K562 (cell line): ENCODE measurements around the gene TRMT2A. TPM values are rescaled to one million over a fixed set of nuclear protein-coding genes. Genes with fewer than 3 reads are reported as not detected.

Source experiments
- ATAC-seq: fragments of 200-7000 bp; cut with Tn5 transposase; 3 replicates; pipeline ENCODE4 v1.9.1; 2020; ENCODE audit warnings: moderate library complexity
- BruUV-seq: library from RNA; stranded (reverse); fragments of 400-500 nt; replicated peaks from 2 replicates; lab custom pipeline; 2021; lab: Mats Ljungman, UMichigan
- CTCF ChIA-PET: fragments of 300-600 bp; formaldehyde crosslinking; extraction: SDS; loops from one replicate; lab custom pipeline; 2021; ENCODE audit warnings: low intra/inter-chr PET ratio; lab: Yijun Ruan, JAX
- POLR2A ChIA-PET: fragments of 300-600, 350-650 bp; sonication (Branson Sonifier 250); formaldehyde crosslinking; extraction: SDS; loops from one replicate; lab custom pipeline; 2021; ENCODE audit warnings: antibody characterized with exemption, inconsistent platforms; lab: Yijun Ruan, JAX
- DNase-seq, 4 experiments: peaks; one replicate each; pipeline versions ENCODE4 v3.0.0 to v3.0.0-alpha.2; 2011 to 2018; ENCODE audit warnings: low spot score in 3 of 4, mixed read lengths in 3 of 4; ENCODE audit errors: extremely low read depth in 1 of 4
- FAIRE-seq: peaks from 2 replicates; lab custom pipeline; 2011; peaks lifted over from hg19 to GRCh38; lab: Jason Lieb, UNC
- H2AFZ ChIP-seq: 2 replicates; pipeline ENCODE4 v1.6.0; 2011; ENCODE audit warnings: low read depth, low read length, control low read depth, inconsistent platforms
- H3K27ac ChIP-seq: fragments of 200-600 bp; 3 replicates; pipeline ENCODE4 v1.8.0; 2011; ENCODE audit warnings: low read depth, mild to moderate bottlenecking, control low read depth, inconsistent platforms, low read length, moderate library complexity, mixed read lengths; ENCODE audit errors: extremely low read depth
- H3K27me3 ChIP-seq, 2 experiments: fragments of 300-600 bp in 1 of 2; 2 replicates in 1 of 2; 3 replicates in 1 of 2; pipeline versions ENCODE4 v1.6.0 to v1.8.0; 2011; ENCODE audit warnings: inconsistent platforms in 2 of 2, low read length in 2 of 2, mild to moderate bottlenecking in 1 of 2, mixed read lengths in 1 of 2, moderate library complexity in 1 of 2; ENCODE audit not compliant: control insufficient read depth in 2 of 2, insufficient read depth in 2 of 2
- H3K36me3 ChIP-seq: fragments of 300-600 bp; 3 replicates; pipeline ENCODE4 v1.8.0; 2011; ENCODE audit warnings: mild to moderate bottlenecking, low read length, inconsistent platforms; ENCODE audit not compliant: control insufficient read depth, insufficient read depth
- H3K4me1 ChIP-seq, 2 experiments: fragments of 200-600 bp in 1 of 2; replicated peaks in 1 of 2; 2 replicates in 1 of 2; 3 replicates in 1 of 2; pipeline versions ENCODE4 v1.5.1 to v1.8.0; 2011; ENCODE audit warnings: inconsistent platforms in 2 of 2, low read length in 2 of 2, mild to moderate bottlenecking in 1 of 2, mixed read lengths in 1 of 2, moderate library complexity in 1 of 2; ENCODE audit not compliant: control insufficient read depth in 2 of 2, insufficient read depth in 2 of 2
- H3K4me2 ChIP-seq: 2 replicates; pipeline ENCODE4 v1.6.1; 2011; ENCODE audit warnings: low read length, control low read depth, inconsistent platforms, mixed read lengths; ENCODE audit not compliant: insufficient read depth
- H3K4me3 ChIP-seq: fragments of 200-600 bp; sonication (generic), shearing (Covaris generic); 2 replicates; pipeline ENCODE4 v1.5.1; 2016; ENCODE audit warnings: control low read depth, inconsistent platforms
- H3K79me2 ChIP-seq: fragments of 200-600 bp; 3 replicates; pipeline ENCODE4 v1.8.0; 2011; ENCODE audit warnings: low read length, inconsistent platforms; ENCODE audit not compliant: control insufficient read depth, insufficient read depth
- H3K9ac ChIP-seq, 2 experiments: 2 replicates each; pipeline versions ENCODE4 v1.6.0 to v1.6.1; 2011; ENCODE audit warnings: low read depth in 2 of 2, low read length in 2 of 2, control low read depth in 1 of 2, inconsistent platforms in 1 of 2, mild to moderate bottlenecking in 1 of 2, mixed read lengths in 1 of 2; ENCODE audit not compliant: insufficient read depth in 1 of 2
- H3K9me1 ChIP-seq: one replicate; pipeline ENCODE4 v1.6.0; 2011; ENCODE audit warnings: inconsistent platforms, mild to moderate bottlenecking, low read length, moderate library complexity; ENCODE audit not compliant: control insufficient read depth, insufficient read depth
- H3K9me3 ChIP-seq: replicated peaks from 2 replicates; pipeline ENCODE4 v1.5.1; 2011; ENCODE audit warnings: low read depth, low read length, inconsistent platforms; ENCODE audit not compliant: control insufficient read depth, insufficient read depth
- H4K20me1 ChIP-seq: replicated peaks from 2 replicates; pipeline ENCODE4 v1.6.1; 2011; ENCODE audit warnings: low read length, inconsistent platforms, mixed read lengths; ENCODE audit not compliant: control insufficient read depth, insufficient read depth
- BCOR ChIP-seq: fragments of 450-650 bp; IDR thresholded peaks from 2 replicates; pipeline ENCODE4 v1.6.1; 2016
- CBFA2T2 ChIP-seq: fragments of 450-650 bp; conservative IDR thresholded peaks from 2 replicates; pipeline ENCODE4 v1.6.1; 2017; ENCODE audit warnings: mild to moderate bottlenecking
- CBX1 ChIP-seq: sonication (generic); IDR thresholded peaks from 2 replicates; pipeline ENCODE4 v1.6.1; 2016; ENCODE audit warnings: antibody characterized with exemption, low read depth, mild to moderate bottlenecking
- CREM ChIP-seq: IDR thresholded peaks from 2 replicates; pipeline ENCODE4 v1.6.1; 2014; ENCODE audit warnings: antibody characterized with exemption, low read depth
- GABPB2 ChIP-seq: fragments of 250-450 bp; sonication (Bioruptor Pico); conservative IDR thresholded peaks from 2 replicates; pipeline ENCODE4 v1.5.1; 2021; ENCODE audit warnings: mild to moderate bottlenecking
- HDAC1 ChIP-seq, 2 experiments: fragments of 450-650 bp; IDR thresholded peaks; 2 replicates each; pipeline ENCODE4 v1.6.1; 2016 to 2017; ENCODE audit warnings: inconsistent platforms in 1 of 2, mild to moderate bottlenecking in 1 of 2, moderate library complexity in 1 of 2
- HOXB6 ChIP-seq: fragments of 250-450 bp; sonication (Bioruptor Pico); IDR thresholded peaks from 2 replicates; pipeline ENCODE4 v1.5.1; 2022; ENCODE audit warnings: mild to moderate bottlenecking, borderline replicate concordance
- IRF2 ChIP-seq: sonication (generic); formaldehyde crosslinking; IDR thresholded peaks from 2 replicates; pipeline ENCODE4 v1.8.1; 2022; ENCODE audit warnings: mild to moderate bottlenecking, missing genetic modification reagents
- SMARCA5 ChIP-seq: fragments of 450-650 bp; IDR thresholded peaks from 2 replicates; pipeline ENCODE4 v1.6.1; 2016
- TFAM ChIP-seq: fragments of 250-450 bp; sonication (Bioruptor Pico); conservative IDR thresholded peaks from 2 replicates; pipeline ENCODE4 v1.5.0; 2021; ENCODE audit warnings: mild to moderate bottlenecking, moderate library complexity
- TSC22D4 ChIP-seq: fragments of 450-650 bp; IDR thresholded peaks from 2 replicates; pipeline ENCODE4 v1.6.1; 2016; ENCODE audit warnings: missing genetic modification characterization, missing biosample characterization, control low read depth
- WGBS: fragments of 100-300 bp; shearing (Covaris generic); methylation state at CpG from one replicate; pipeline ENCODE4 v1.1.6; 2016; ENCODE audit warnings: low coverage, mixed read lengths; ENCODE audit not compliant: insufficient coverage; ENCODE audit errors: missing lambda C conversion rate; 5-methylcytosine and 5-hydroxymethylcytosine counted together
- in situ Hi-C: fragments of 300-500 bp; cut with MboI; formaldehyde crosslinking; loops from 4 replicates; pipeline ENCODE4 v1.15.0; 2018; ENCODE audit warnings: inconsistent platforms, mixed read lengths
- intact Hi-C: fragments of 100-400 bp; cut with micrococcal nuclease; formaldehyde crosslinking; loops from 2 replicates; pipeline ENCODE4 v1.14.2; 2022
- polyA plus RNA-seq, 8 experiments: library from polyadenylated mRNA; depleted of rRNA in 4 of 8; stranded (reverse) in 5 of 8; unstranded in 3 of 8; fragments of >200 nt; fragmentation: Nextera tagmentation in 2 of 8; fragmentation: Illumina TruSeq in 1 of 8; extraction: Ambion mirVana in 2 of 8; extraction: Trizol in 1 of 8; gene quantifications; 2 replicates each; pipeline versions ENCODE4 v1.2.1 to v1.2.3, GENCODE V29; 2011 to 2014; ENCODE audit warnings: inconsistent platforms in 1 of 8, missing spikeins in 1 of 8
- total RNA-seq, 7 experiments: library from RNA; depleted of rRNA in 6 of 7; stranded (reverse); fragments of >200 nt in 6 of 7; fragmentation: Illumina TruSeq in 2 of 7; extraction: Trizol in 2 of 7; gene quantifications; 2 replicates each; pipeline versions ENCODE4 v1.2.1 to v1.2.3, GENCODE V29; 2011 to 2021; ENCODE audit warnings: low replicate concordance in 1 of 7
- TF ChIP-seq, protein P1 (sequence below): sonication (generic); formaldehyde crosslinking; IDR thresholded peaks from 2 replicates; pipeline ENCODE4 v1.8.0; 2023; ENCODE audit warnings: missing genetic modification reagents, mild to moderate bottlenecking, borderline replicate concordance
- TF ChIP-seq, protein P2 (sequence below): sonication (generic); formaldehyde crosslinking; IDR thresholded peaks from 2 replicates; pipeline ENCODE4 v1.8.0; 2022; ENCODE audit warnings: mild to moderate bottlenecking, missing genetic modification reagents

Gene TRMT2A
- total and polyA plus RNA-seq, 9 of the 15 experiments (the other 6 are each of a cell fraction or from before 2014, with no cell fraction given): 1.6 to 265 (median 140) TPM

DNA sequence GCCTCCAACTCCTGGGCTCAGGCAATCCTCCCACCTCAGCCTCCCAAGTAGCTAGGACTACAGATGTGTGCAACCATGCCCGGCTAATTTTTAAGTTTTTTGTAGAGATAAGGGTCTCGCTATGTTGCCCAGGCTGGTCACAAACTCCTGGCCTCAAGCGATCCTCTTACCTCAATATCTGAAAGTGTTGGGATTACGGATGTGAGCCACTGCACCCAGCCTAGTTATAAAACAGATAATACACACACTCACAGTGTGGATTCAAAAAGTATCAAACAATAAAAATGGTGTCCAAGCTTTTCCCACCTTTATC, 34.2 kb upstream of the TRMT2A start:
- CTCF ChIA-PET: no interaction called here
- no peak for ATAC-seq
- TF ChIP-seq HOXB6: 0 out of 2 replicates have a peak, but pooled peaks have one; percentile 51
- TF ChIP-seq BCOR: peak; percentile 35; the same call in 1 of the 2 replicates
- TF ChIP-seq, protein P1, sequence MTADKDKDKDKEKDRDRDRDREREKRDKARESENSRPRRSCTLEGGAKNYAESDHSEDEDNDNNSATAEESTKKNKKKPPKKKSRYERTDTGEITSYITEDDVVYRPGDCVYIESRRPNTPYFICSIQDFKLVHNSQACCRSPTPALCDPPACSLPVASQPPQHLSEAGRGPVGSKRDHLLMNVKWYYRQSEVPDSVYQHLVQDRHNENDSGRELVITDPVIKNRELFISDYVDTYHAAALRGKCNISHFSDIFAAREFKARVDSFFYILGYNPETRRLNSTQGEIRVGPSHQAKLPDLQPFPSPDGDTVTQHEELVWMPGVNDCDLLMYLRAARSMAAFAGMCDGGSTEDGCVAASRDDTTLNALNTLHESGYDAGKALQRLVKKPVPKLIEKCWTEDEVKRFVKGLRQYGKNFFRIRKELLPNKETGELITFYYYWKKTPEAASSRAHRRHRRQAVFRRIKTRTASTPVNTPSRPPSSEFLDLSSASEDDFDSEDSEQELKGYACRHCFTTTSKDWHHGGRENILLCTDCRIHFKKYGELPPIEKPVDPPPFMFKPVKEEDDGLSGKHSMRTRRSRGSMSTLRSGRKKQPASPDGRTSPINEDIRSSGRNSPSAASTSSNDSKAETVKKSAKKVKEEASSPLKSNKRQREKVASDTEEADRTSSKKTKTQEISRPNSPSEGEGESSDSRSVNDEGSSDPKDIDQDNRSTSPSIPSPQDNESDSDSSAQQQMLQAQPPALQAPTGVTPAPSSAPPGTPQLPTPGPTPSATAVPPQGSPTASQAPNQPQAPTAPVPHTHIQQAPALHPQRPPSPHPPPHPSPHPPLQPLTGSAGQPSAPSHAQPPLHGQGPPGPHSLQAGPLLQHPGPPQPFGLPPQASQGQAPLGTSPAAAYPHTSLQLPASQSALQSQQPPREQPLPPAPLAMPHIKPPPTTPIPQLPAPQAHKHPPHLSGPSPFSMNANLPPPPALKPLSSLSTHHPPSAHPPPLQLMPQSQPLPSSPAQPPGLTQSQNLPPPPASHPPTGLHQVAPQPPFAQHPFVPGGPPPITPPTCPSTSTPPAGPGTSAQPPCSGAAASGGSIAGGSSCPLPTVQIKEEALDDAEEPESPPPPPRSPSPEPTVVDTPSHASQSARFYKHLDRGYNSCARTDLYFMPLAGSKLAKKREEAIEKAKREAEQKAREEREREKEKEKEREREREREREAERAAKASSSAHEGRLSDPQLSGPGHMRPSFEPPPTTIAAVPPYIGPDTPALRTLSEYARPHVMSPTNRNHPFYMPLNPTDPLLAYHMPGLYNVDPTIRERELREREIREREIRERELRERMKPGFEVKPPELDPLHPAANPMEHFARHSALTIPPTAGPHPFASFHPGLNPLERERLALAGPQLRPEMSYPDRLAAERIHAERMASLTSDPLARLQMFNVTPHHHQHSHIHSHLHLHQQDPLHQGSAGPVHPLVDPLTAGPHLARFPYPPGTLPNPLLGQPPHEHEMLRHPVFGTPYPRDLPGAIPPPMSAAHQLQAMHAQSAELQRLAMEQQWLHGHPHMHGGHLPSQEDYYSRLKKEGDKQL (CRISPR knock-in tag): 0 out of 2 replicates have a peak, but pooled peaks have one; percentile 37
- no peak for TF ChIP-seq CBX1
- no peak for TF ChIP-seq TSC22D4 (tag)
- TF ChIP-seq SMARCA5: 0 out of 2 replicates have a peak, but pooled peaks have one; percentile 12
- TF ChIP-seq HDAC1 (IDR thresholded peaks at IDR 0.05): 0 out of 4 replicates have a peak, but pooled peaks of 1 of the 2 experiments have one; percentile 12
- TF ChIP-seq CREM: no peak
- TF ChIP-seq IRF2 (CRISPR knock-in tag): 0 out of 2 replicates have a peak, but pooled peaks have one; percentile 7
- no peak for TF ChIP-seq TFAM (CRISPR knock-in tag)
- 0 out of 2 replicates have a peak, but pooled peaks have one; percentile 26 for TF ChIP-seq GABPB2 (CRISPR knock-in tag)
- TF ChIP-seq CBFA2T2: no peak
- TF ChIP-seq, protein P2, sequence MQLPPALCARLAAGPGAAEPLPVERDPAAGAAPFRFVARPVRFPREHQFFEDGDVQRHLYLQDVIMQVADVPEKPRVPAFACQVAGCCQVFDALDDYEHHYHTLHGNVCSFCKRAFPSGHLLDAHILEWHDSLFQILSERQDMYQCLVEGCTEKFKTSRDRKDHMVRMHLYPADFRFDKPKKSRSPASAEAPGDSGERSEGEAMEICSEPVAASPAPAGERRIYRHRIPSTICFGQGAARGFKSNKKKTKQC (CRISPR knock-in tag): 0 out of 2 replicates have a peak, but pooled peaks have one; percentile 34

More for the DNA sequence above, 34.2 kb upstream of the TRMT2A start:
- Histone ChIP-seq H3K4me2 (no peak overlapping the region), H4K20me1 (peaks cover 30% of the 10 kb centered on the region; the same call in 1 of the 2 replicates), H3K27me3 (peaks cover 19 to 41% of the 10 kb centered on the region in 2 experiments; a peak in 4 of 5 replicates), H3K9me1 (no peaks in the 10 kb centered on the region), H3K79me2 (no peaks in the 10 kb centered on the region), H3K4me3 (no peak overlapping the region), H3K4me1 (peaks cover 0 to 75% of the 10 kb centered on the region in 2 experiments; a peak in 2 of 5 replicates), H2AFZ (no peak overlapping the region), H3K27ac (no peak overlapping the region), H3K9me3 (no peaks in the 10 kb centered on the region), H3K9ac (no peak overlapping the region), H3K36me3 (no peaks in the 10 kb centered on the region)
- intact Hi-C loops (loop anchor here (10.0 kb wide), 1 partner anchor 264 kb away; no protein-coding TSS in a partner anchor), in situ Hi-C loops (loop anchor here (25.0 kb wide), 1 partner anchor 536 kb away; no protein-coding TSS in a partner anchor)
- DNase-seq: no peak
- no TSS peak for BruUV-seq
- 20% methylated on average over 4 of the region's 4 CpGs for WGBS
- peak; percentile 69 for FAIRE-seq
- POLR2A ChIA-PET: interaction anchor here (0.7 to 2.2 kb wide), 5 partner anchors 12 to 135 kb away, joined by 3 to 5 read pairs (median 3); partner anchors contain the start of gene TRMT2A
